ENCODE results near the gene NXNL1.

- TF ChIP-seq, protein P1, sequence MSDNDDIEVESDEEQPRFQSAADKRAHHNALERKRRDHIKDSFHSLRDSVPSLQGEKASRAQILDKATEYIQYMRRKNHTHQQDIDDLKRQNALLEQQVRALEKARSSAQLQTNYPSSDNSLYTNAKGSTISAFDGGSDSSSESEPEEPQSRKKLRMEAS (IDR thresholded peaks at IDR 0.05; ENCODE audit: insufficient read depth, insufficient read length), result no peak
- TF ChIP-seq CTCF (IDR thresholded peaks at IDR 0.05; ENCODE audit: extremely low read depth in 1 of 2, insufficient read depth in 1 of 2, low read depth in 1 of 2, low read length in 2 of 2) (no peak), JUN (IDR thresholded peaks at IDR 0.05; ENCODE audit: borderline replicate concordance, insufficient read depth, insufficient read length, low read depth) (no peak), POLR2A (IDR thresholded peaks at IDR 0.05; ENCODE audit: low read depth, low read length) (no peak), EZH2 (IDR thresholded peaks at IDR 0.05; ENCODE audit: borderline replicate concordance, low read depth, low read length, severe bottlenecking) (no peak), GATA2 (IDR thresholded peaks at IDR 0.05; ENCODE audit: insufficient read depth, insufficient read length, low read depth, low read length) (no peak), FOS (IDR thresholded peaks at IDR 0.05; ENCODE audit: borderline replicate concordance, insufficient read depth, low read length) (no peak), POLR2AphosphoS5 (IDR thresholded peaks at IDR 0.05; ENCODE audit: insufficient read depth, low read depth, low read length) (no peak)
These were observed 8.9 kb downstream of the NXNL1 start for GRCh38 chr19:17451820-17452219.
